MCF 10A (cell line): ENCODE measurements around the gene CDC45. TPM values are rescaled to one million over a fixed set of nuclear protein-coding genes. Genes with fewer than 3 reads are reported as not detected.

Source experiments
- BruUV-seq: library from RNA; stranded (reverse); fragments of 400-500 nt; replicated peaks from 2 replicates; lab custom pipeline; 2021; lab: Mats Ljungman, UMichigan
- CTCF ChIA-PET: fragments of 300-600 bp; sonication (Branson Sonifier 250); formaldehyde crosslinking; extraction: SDS; loops from one replicate; lab custom pipeline; 2021; ENCODE audit warnings: antibody characterized with exemption, inconsistent platforms; lab: Yijun Ruan, JAX
- POLR2A ChIA-PET: fragments of 300-600, 350-650 bp; sonication (Branson Sonifier 250); formaldehyde crosslinking; extraction: SDS; loops from one replicate; lab custom pipeline; 2020; ENCODE audit warnings: antibody characterized with exemption, inconsistent platforms; lab: Yijun Ruan, JAX
- DNase-seq: peaks from one replicate; pipeline ENCODE4 v3.0.0-alpha.2; 2018; ENCODE audit not compliant: unreplicated experiment
- H3K27ac Mint-ChIP-seq: one replicate; pipeline ENCODE4 v1.8.0; 2022; ENCODE audit warnings: mild to moderate bottlenecking, low read depth, mixed read lengths; ENCODE audit not compliant: unreplicated experiment
- H3K27me3 Mint-ChIP-seq: one replicate; pipeline ENCODE4 v1.8.0; 2022; ENCODE audit warnings: mixed read lengths; ENCODE audit not compliant: insufficient read depth, unreplicated experiment
- H3K36me3 Mint-ChIP-seq: one replicate; pipeline ENCODE4 v1.8.0; 2022; ENCODE audit warnings: mild to moderate bottlenecking, moderate library complexity, mixed read lengths; ENCODE audit not compliant: insufficient read depth, unreplicated experiment
- H3K4me1 Mint-ChIP-seq: one replicate; pipeline ENCODE4 v1.8.0; 2022; ENCODE audit warnings: mixed read lengths; ENCODE audit not compliant: insufficient read depth, unreplicated experiment
- H3K4me3 Mint-ChIP-seq: one replicate; pipeline ENCODE4 v1.8.0; 2022; ENCODE audit warnings: mild to moderate bottlenecking, moderate library complexity, mixed read lengths; ENCODE audit not compliant: unreplicated experiment
- H3K9me3 Mint-ChIP-seq: one replicate; pipeline ENCODE4 v1.8.0; 2022; ENCODE audit warnings: mixed read lengths; ENCODE audit not compliant: unreplicated experiment
- intact Hi-C: fragments of 100-400 bp; cut with micrococcal nuclease; formaldehyde crosslinking; loops from 2 replicates; pipeline ENCODE4 v1.14.1; 2022
- total RNA-seq: library from RNA; stranded (reverse); gene quantifications from 2 replicates; pipeline ENCODE4 v1.2.3, GENCODE V29; 2022
- TF ChIP-seq, protein P1 (sequence below): fragments of 200-600 bp; IDR thresholded peaks from one replicate; pipeline ENCODE4 v1.8.0; 2022; ENCODE audit warnings: antibody characterized with exemption, mild to moderate bottlenecking; ENCODE audit not compliant: unreplicated experiment

CDC45 gene
- total RNA-seq, 1 experiment from 2014 or later = 18.6 TPM

DNA sequence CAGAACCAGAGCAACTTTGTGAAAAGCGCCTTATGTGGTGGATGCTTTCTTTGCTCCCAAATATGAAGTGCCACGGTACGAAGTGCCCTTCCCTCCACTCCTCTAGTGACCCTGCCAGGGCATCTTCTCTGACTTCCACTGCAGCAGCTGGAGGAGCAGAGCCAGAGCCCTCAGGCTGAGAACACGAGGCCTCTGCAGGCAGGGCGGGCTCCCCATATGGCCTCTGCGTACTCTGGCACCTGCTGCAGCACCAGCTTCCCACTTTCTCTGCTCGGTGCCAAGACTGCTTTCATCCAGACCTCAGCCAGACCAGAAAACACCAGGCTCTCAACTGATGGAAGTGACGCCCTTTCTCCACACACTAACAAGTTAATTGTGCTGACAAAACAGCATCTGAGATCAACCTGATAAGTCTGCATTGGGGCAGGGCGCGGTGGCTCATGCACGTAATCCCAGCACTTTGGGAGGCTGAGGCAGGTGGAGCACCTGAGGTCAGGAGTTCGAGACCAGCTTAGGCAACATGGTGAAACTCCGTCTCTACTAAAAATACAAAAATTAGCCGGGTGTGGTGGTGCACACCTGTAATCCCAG lies 13.5 kb upstream of the CDC45 start:
- Mint-ChIP-seq H3K9me3 (no peaks in the 10 kb centered on the region), H3K27me3 (no peaks in the 10 kb centered on the region), H3K4me3 (no peak overlapping the region), H3K4me1 (no peaks in the 10 kb centered on the region), H3K27ac (no peak overlapping the region), H3K36me3 (peaks cover 72% of the 10 kb centered on the region)
- POLR2A ChIA-PET = interaction anchor here (0.7 to 2.9 kb wide), 5 partner anchors 8 to 34 kb away, joined by 3 to 10 read pairs (median 3); partner anchors contain the start of genes HIRA and MRPL40
- TF ChIP-seq, protein P1, sequence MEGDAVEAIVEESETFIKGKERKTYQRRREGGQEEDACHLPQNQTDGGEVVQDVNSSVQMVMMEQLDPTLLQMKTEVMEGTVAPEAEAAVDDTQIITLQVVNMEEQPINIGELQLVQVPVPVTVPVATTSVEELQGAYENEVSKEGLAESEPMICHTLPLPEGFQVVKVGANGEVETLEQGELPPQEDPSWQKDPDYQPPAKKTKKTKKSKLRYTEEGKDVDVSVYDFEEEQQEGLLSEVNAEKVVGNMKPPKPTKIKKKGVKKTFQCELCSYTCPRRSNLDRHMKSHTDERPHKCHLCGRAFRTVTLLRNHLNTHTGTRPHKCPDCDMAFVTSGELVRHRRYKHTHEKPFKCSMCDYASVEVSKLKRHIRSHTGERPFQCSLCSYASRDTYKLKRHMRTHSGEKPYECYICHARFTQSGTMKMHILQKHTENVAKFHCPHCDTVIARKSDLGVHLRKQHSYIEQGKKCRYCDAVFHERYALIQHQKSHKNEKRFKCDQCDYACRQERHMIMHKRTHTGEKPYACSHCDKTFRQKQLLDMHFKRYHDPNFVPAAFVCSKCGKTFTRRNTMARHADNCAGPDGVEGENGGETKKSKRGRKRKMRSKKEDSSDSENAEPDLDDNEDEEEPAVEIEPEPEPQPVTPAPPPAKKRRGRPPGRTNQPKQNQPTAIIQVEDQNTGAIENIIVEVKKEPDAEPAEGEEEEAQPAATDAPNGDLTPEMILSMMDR = no peak
- BruUV-seq = no TSS peak
- intact Hi-C loops = no loop called here
- CTCF ChIA-PET = no interaction called here
- no peak for DNase-seq

DNA sequence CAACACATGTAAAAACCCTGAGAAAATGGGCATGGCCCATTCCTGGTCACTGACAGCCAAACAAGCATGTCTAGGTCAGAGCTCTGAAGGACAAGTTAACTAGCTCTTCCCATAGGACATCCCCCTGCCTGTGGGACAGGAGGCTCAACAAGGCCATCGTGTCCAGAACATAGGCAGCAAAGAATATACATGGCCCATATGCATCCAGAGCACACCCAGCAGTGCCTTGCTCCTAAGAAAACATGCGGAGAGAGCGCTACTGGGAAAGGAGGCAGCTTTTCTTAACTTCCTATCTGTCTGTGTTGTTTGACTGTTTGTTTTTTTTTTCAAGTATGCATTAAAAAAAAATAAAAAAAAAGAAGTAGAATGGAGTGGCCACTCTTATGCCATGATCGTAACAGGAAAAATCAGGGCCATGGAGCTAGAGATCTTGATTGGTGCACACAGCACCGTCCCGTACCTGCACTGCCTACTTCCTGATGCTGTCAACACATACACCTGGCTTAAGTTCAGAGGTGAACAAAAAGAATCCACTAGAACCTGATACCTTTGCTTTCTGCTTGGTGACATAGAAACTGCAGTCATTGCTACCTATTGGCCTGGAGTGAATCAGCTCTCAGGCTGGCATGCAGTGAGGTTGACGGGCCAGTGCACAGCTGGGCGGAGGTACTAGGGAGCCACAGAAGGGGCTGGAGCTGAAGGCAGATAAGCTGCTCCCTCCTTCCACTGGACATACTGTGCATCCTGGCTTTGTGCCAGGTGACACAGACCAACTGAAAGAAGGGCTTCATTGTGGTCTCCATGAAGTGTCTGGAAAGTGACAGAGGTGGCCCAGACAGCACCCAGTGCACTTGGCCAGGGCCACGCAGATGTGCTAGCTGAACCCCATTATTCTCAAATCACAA lies 12.6 kb upstream of the CDC45 start:
- no peak for DNase-seq
- POLR2A ChIA-PET = interaction anchor here (0.7 to 2.9 kb wide), 3 partner anchors 10 to 35 kb away, joined by 3 to 10 read pairs (median 4); partner anchors contain the start of genes HIRA and MRPL40
- CTCF ChIA-PET = interaction anchor here (0.6 kb wide), 1 partner anchor 243 kb away, joined by 3 read pairs; no protein-coding TSS in a partner anchor
- Mint-ChIP-seq H3K9me3 (no peaks in the 10 kb centered on the region), H3K36me3 (peaks cover 76% of the 10 kb centered on the region), H3K4me3 (no peak overlapping the region), H3K27me3 (no peaks in the 10 kb centered on the region), H3K27ac (no peak overlapping the region), H3K4me1 (no peaks in the 10 kb centered on the region)
- no TSS peak for BruUV-seq
- intact Hi-C loops = no loop called here
- TF ChIP-seq, protein P1 = no peak

DNA sequence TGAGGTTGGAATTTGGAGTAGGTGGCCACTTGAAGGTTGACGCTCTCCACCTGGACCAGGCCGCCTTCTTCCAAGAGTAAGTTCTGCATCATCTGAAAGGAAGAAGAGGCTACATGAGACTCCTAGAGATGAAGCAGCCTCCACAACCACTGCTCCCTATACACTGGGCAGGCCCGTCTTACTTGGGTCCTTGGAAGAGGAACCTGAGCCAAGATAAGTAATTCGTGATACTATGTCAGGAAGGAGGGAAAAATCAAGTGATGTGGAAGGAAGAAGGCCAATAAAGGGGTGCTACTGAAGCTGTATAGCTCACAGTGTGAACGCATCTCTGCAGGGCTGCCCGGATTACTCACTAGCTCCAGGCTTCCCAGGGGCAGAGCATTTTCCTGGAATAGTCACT lies 11.8 kb upstream of the CDC45 start:
- CTCF ChIA-PET = interaction anchor here (0.6 to 1.3 kb wide), 2 partner anchors 162 to 244 kb away, joined by 3 to 5 read pairs; no protein-coding TSS in a partner anchor

More for the DNA sequence above, 11.8 kb upstream of the CDC45 start:
- Mint-ChIP-seq H3K36me3 (peaks cover 77% of the 10 kb centered on the region), H3K27ac (no peak overlapping the region), H3K9me3 (no peaks in the 10 kb centered on the region), H3K27me3 (no peaks in the 10 kb centered on the region), H3K4me1 (no peaks in the 10 kb centered on the region), H3K4me3 (no peak overlapping the region)
- intact Hi-C loops = no loop called here
- no peak for DNase-seq
- TF ChIP-seq, protein P1 = no peak
- POLR2A ChIA-PET = interaction anchor here (2.9 kb wide), 1 partner anchor 9 kb away, joined by 10 read pairs; no protein-coding TSS in a partner anchor
- no TSS peak for BruUV-seq
